Vagina (tissue), 2 donors: ENCODE data around the gene C12orf57. TPM values are rescaled to one million over a fixed set of nuclear protein-coding genes. Genes with fewer than 3 reads are reported as not detected.

ENCODE experiments used
- DNase-seq, 2 donors: peaks; one replicate each; pipeline ENCODE4 v3.0.0-alpha.2; 2017; ENCODE audit errors: extremely low spot score in 2 of 2
- H3K27ac ChIP-seq: fragments of 200-600 bp; sonication (generic); one replicate; pipeline ENCODE4 v1.5.1; 2019
- H3K27me3 ChIP-seq: fragments of 200-600 bp; sonication (generic); one replicate; pipeline ENCODE4 v1.5.1; 2019
- H3K36me3 ChIP-seq, 2 donors: fragments of 200-600 bp; sonication (generic); one replicate each; pipeline ENCODE4 v1.5.1; 2017 to 2019
- H3K4me1 ChIP-seq: fragments of 200-600 bp; sonication (generic); one replicate; pipeline ENCODE4 v1.5.1; 2019
- H3K4me3 ChIP-seq, 2 donors: fragments of 200-600 bp; sonication (generic); 1 replicate in 1 of 2; 2 replicates in 1 of 2; pipeline ENCODE4 v1.5.1; 2016 to 2019
- H3K9me3 ChIP-seq: fragments of 200-600 bp; sonication (generic); one replicate; pipeline ENCODE4 v1.5.1; 2019
- CTCF ChIP-seq, 3 experiments: fragments of 450-650 bp in 2 of 3; fragments of 200-600 bp in 1 of 3; sonication (generic) in 1 of 3; IDR thresholded peaks; one replicate each; pipeline ENCODE4 v1.5.1; 2017 to 2019; ENCODE audit warnings: antibody characterized with exemption in 3 of 3, mild to moderate bottlenecking in 2 of 3, moderate library complexity in 2 of 3
- POLR2A ChIP-seq, 2 donors: fragments of 450-650 bp; IDR thresholded peaks; one replicate each; pipeline ENCODE4 v1.6.1; 2017; ENCODE audit warnings: antibody characterized with exemption in 2 of 2, mild to moderate bottlenecking in 2 of 2, moderate library complexity in 2 of 2
- POLR2AphosphoS5 ChIP-seq, 2 donors: sonication (generic); formaldehyde crosslinking; IDR thresholded peaks; one replicate each; pipeline ENCODE4 v1.9.0; 2017; ENCODE audit warnings: antibody characterized with exemption in 2 of 2, mild to moderate bottlenecking in 2 of 2, low read depth in 1 of 2; ENCODE audit not compliant: insufficient read depth in 1 of 2
- intact Hi-C: fragments of 100-400 bp; cut with DNase I; formaldehyde crosslinking; loops from one replicate; pipeline ENCODE4 v1.15.1; 2023
- microRNA counts, 2 donors: library from miRNA; unstranded; fragments of <30 nt; microRNA quantifications; one replicate each; lab custom pipeline; 2016 to 2017
- microRNA-seq: library from miRNA; unstranded; fragments of <30 nt; microRNA quantifications from one replicate; pipeline ENCODE4, GENCODE V29; 2017; ENCODE audit warnings: borderline number of aligned reads, borderline replicate concordance
- small RNA-seq: library from RNA; depleted of rRNA; stranded (forward); fragments of <200 nt; gene quantifications from one replicate; pipeline ENCODE3, GENCODE V24; 2016
- total RNA-seq: library from RNA; depleted of rRNA; stranded (reverse); fragments of >200 nt; gene quantifications from one replicate; pipeline ENCODE4 v1.2.3, GENCODE V29; 2016

C12orf57 gene
- total RNA-seq, 1 donor from 2014 or later, result 760 TPM

GRCh38 chr12:6981152-6982052, 37.6 kb downstream of the C12orf57 start:
- Histone ChIP-seq H3K4me3 (no peak overlapping the region), H3K9me3 (no peaks in the 10 kb centered on the region), H3K27ac (no peak overlapping the region), H3K4me1 (peaks cover 9% of the 10 kb centered on the region), H3K36me3 (peaks cover 3 to 37% of the 10 kb centered on the region in 2 donors), H3K27me3 (no peaks in the 10 kb centered on the region)
- no peak for DNase-seq
- TF ChIP-seq POLR2AphosphoS5 (IDR thresholded peaks at IDR 0.05; ENCODE audit: insufficient read depth in 1 of 2, low read depth in 1 of 2), result no peak
- TF ChIP-seq POLR2A (IDR thresholded peaks at IDR 0.05), result no peak
- TF ChIP-seq CTCF (IDR thresholded peaks at IDR 0.05), result no peak
- intact Hi-C loops, result no loop called here

GRCh38 chr12:6982532-6982931, 38.7 kb downstream of the C12orf57 start:
- DNase-seq, result no peak
- TF ChIP-seq POLR2AphosphoS5 (IDR thresholded peaks at IDR 0.05; ENCODE audit: insufficient read depth in 1 of 2, low read depth in 1 of 2), result no peak
- Histone ChIP-seq H3K4me1 (peaks cover 9% of the 10 kb centered on the region), H3K27ac (no peak overlapping the region), H3K36me3 (peaks cover 3 to 25% of the 10 kb centered on the region in 2 donors), H3K4me3 (no peak overlapping the region), H3K27me3 (no peaks in the 10 kb centered on the region), H3K9me3 (no peaks in the 10 kb centered on the region)
- intact Hi-C loops, result no loop called here

- intact Hi-C loops, result no loop called here
- Histone ChIP-seq H3K4me1 (no peaks in the 10 kb centered on the region), H3K27ac (peak overlapping the region; percentile 20), H3K9me3 (no peaks in the 10 kb centered on the region), H3K27me3 (no peaks in the 10 kb centered on the region), H3K36me3 (peaks cover 0 to 5% of the 10 kb centered on the region in 2 donors), H3K4me3 (no peak overlapping the region)
- no peak for TF ChIP-seq CTCF (IDR thresholded peaks at IDR 0.05)
- TF ChIP-seq POLR2A (IDR thresholded peaks at IDR 0.05), result no peak
- no peak for TF ChIP-seq POLR2AphosphoS5 (IDR thresholded peaks at IDR 0.05; ENCODE audit: insufficient read depth in 1 of 2, low read depth in 1 of 2)
- DNase-seq, result no peak
Measured at GRCh38 chr12:6987956-6988553, 44.2 kb downstream of the C12orf57 start.

MicroRNAs within 50 kb of the gene (microRNA counts, 767-probe panel; counts per million panel counts)
- microRNA hsa-miR-141-3p (lab: Ali Mortazavi, UCI) (3,784 to 4,484 counts per million in 2 donors), microRNA hsa-miR-200c-3p (lab: Ali Mortazavi, UCI) (7,182 to 8,797 counts per million in 2 donors)

Small RNA genes lying within 50 kb of the gene (microRNA-seq; reads per million reads assigned to microRNA genes)
- gene MIR141 (658 reads per million, percentile 73 among the genes with 10 or more reads in this experiment), gene MIR200C (71,974 reads per million, percentile 98 among the genes with 10 or more reads in this experiment)

Small RNA genes lying within 50 kb of the gene (small RNA-seq; reads per million reads assigned to genes)
- gene MIR141 (13.2 reads per million, percentile 94 among the genes with 10 or more reads in this experiment), gene MIR200C (40.1 reads per million, percentile 96 among the genes with 10 or more reads in this experiment), gene RNU7-1 (not detected), gene SCARNA12 (not detected)

Other genes with a start within 250 kb of the C12orf57 start
- gene PIANP, start 243.2 kb upstream of the C12orf57 start, total RNA-seq, result 5.6 TPM
- gene COPS7A, start 220.0 kb upstream of the C12orf57 start, total RNA-seq, result 35.4 TPM
- 150 TPM for gene MLF2, start 190.9 kb upstream of the C12orf57 start, total RNA-seq
- 132 TPM for gene PTMS, start 177.7 kb upstream of the C12orf57 start, total RNA-seq
- 10.3 TPM for gene LAG3, start 171.5 kb upstream of the C12orf57 start, total RNA-seq
- 14.2 TPM for gene CD4, start 154.5 kb upstream of the C12orf57 start, total RNA-seq
- 3.2 TPM for gene GPR162, start 122.2 kb upstream of the C12orf57 start, total RNA-seq
- gene P3H3, start 115.6 kb upstream of the C12orf57 start, total RNA-seq, result 37.3 TPM
- 5.2 TPM for gene GNB3, start 103.1 kb upstream of the C12orf57 start, total RNA-seq
- 8.6 TPM for gene CDCA3, start 92.7 kb upstream of the C12orf57 start, total RNA-seq
- 36.6 TPM for gene USP5, start 91.9 kb upstream of the C12orf57 start, total RNA-seq
- gene TPI1, start 76.5 kb upstream of the C12orf57 start, total RNA-seq, result 274 TPM
- 3.2 TPM for gene SPSB2, start 70.7 kb upstream of the C12orf57 start, total RNA-seq
- 8.6 TPM for gene LRRC23, start 39.2 kb upstream of the C12orf57 start, total RNA-seq
- 20.1 TPM for gene ENO2, start 29.4 kb upstream of the C12orf57 start, total RNA-seq
- 92.1 TPM for gene ATN1, start 16.1 kb upstream of the C12orf57 start, total RNA-seq
- gene RNU7-1, start 206 bp upstream of the C12orf57 start, total RNA-seq, result not detected
- gene PTPN6, start 7.3 kb downstream of the C12orf57 start, total RNA-seq, result 17.4 TPM
- 199 TPM for gene PHB2, start 26.6 kb downstream of the C12orf57 start, total RNA-seq
- gene EMG1, start 26.9 kb downstream of the C12orf57 start, total RNA-seq, result 21.9 TPM
- gene LPCAT3, start 74.5 kb downstream of the C12orf57 start, total RNA-seq, result 42.0 TPM
- 541 TPM for gene C1S, start 116.7 kb downstream of the C12orf57 start, total RNA-seq
- gene C1R, start 148.4 kb downstream of the C12orf57 start, total RNA-seq, result 830 TPM
- gene C1RL, start 165.2 kb downstream of the C12orf57 start, total RNA-seq, result 122 TPM
- gene RBP5, start 184.9 kb downstream of the C12orf57 start, total RNA-seq, result 3.7 TPM
- gene CLSTN3, start 186.3 kb downstream of the C12orf57 start, total RNA-seq, result 46.2 TPM
- 31.2 TPM for gene PEX5, start 245.7 kb downstream of the C12orf57 start, total RNA-seq